ENCODE results near the gene PCDHB14.
A peak's percentile ranks its signal among the peaks of the same experiment; 100 is the strongest.
"Not testable (repeated sequence)": the region's sequence is repeated elsewhere in the genome, so short reads cannot be mapped to it uniquely, and the experiment has no call there.

The PCDHB14 gene

GRCh38 chr5:141223112-141223783, at the start of gene PCDHB14:
TSS of gene PCDHB14 (plus strand) at chr5:141223343. CDS start at chr5:141223506, 163 bp downstream.
- DNase-seq: no peak

GRCh38 chr5:141174291-141175104, 48.6 kb upstream of the PCDHB14 start:
- not testable (repeated sequence) for DNase-seq

- no peak for DNase-seq
Observed at GRCh38 chr5:141175933-141176332, 47.2 kb upstream of the PCDHB14 start.

GRCh38 chr5:141177577-141178191, 45.5 kb upstream of the PCDHB14 start, which contains the start of gene PCDHB8:
TSS of gene PCDHB8 (plus strand) at chr5:141177790. CDS start at chr5:141178035, 245 bp downstream.
- not testable (repeated sequence) for DNase-seq

GRCh38 chr5:141179371-141179770, 43.8 kb upstream of the PCDHB14 start:
- not testable (repeated sequence) for DNase-seq

GRCh38 chr5:141179876-141180275, 43.3 kb upstream of the PCDHB14 start:
- not testable (repeated sequence) for DNase-seq

GRCh38 chr5:141180313-141180712, 42.8 kb upstream of the PCDHB14 start:
- no peak for DNase-seq

GRCh38 chr5:141182248-141182647, 40.9 kb upstream of the PCDHB14 start, which contains the start of gene PCDHB16:
TSS of gene PCDHB16 (plus strand) at chr5:141182387. CDS start at chr5:141182560, 173 bp downstream.
- DNase-seq: no peak

- DNase-seq: not testable (repeated sequence)
Observed at GRCh38 chr5:141184117-141184855, 38.9 kb upstream of the PCDHB14 start.

- DNase-seq: peak; percentile 1
Observed at GRCh38 chr5:141186897-141187512, 36.1 kb upstream of the PCDHB14 start, which contains the start of gene PCDHB9. TSS of gene PCDHB9 (plus strand) at chr5:141187161. CDS start at chr5:141187319, 158 bp downstream.

- not testable (repeated sequence) for DNase-seq
Observed at GRCh38 chr5:141188682-141189081, 34.5 kb upstream of the PCDHB14 start.

GRCh38 chr5:141189131-141189530, 34.0 kb upstream of the PCDHB14 start:
- DNase-seq: not testable (repeated sequence)

- peak; percentile 53 for DNase-seq
Observed at GRCh38 chr5:141192110-141192725, 30.9 kb upstream of the PCDHB14 start, which contains the start of gene PCDHB10. TSS of gene PCDHB10 (plus strand) at chr5:141192353. CDS start at chr5:141192553, 200 bp downstream.

GRCh38 chr5:141194332-141194731, 28.8 kb upstream of the PCDHB14 start:
- not testable (repeated sequence) for DNase-seq

- DNase-seq: no peak
Observed at GRCh38 chr5:141196363-141196762, 26.8 kb upstream of the PCDHB14 start.

GRCh38 chr5:141199359-141200235, 23.5 kb upstream of the PCDHB14 start, which contains the start of gene PCDHB11:
TSS of gene PCDHB11 (plus strand) at chr5:141199627. CDS start at chr5:141199775, 148 bp downstream.
- DNase-seq: no peak

GRCh38 chr5:141201126-141201525, 22.0 kb upstream of the PCDHB14 start:
- DNase-seq: not testable (repeated sequence)

- not testable (repeated sequence) for DNase-seq
Observed at GRCh38 chr5:141201646-141202045, 21.5 kb upstream of the PCDHB14 start.

- no peak for DNase-seq
Observed at GRCh38 chr5:141208478-141208877, 14.7 kb upstream of the PCDHB14 start, which contains the start of gene PCDHB12. TSS of gene PCDHB12 (plus strand) at chr5:141208719. CDS start at chr5:141208908, 189 bp downstream.

- not testable (repeated sequence) for DNase-seq
Observed at GRCh38 chr5:141210281-141210680, 12.9 kb upstream of the PCDHB14 start.
